Loucy (cell line): ENCODE data around the gene NFATC1.

ENCODE experiments used
- H2AFZ ChIP-seq: fragments of 200-600 bp; sonication (generic); 2 replicates; pipeline ENCODE4 v1.6.0; 2016; ENCODE audit warnings: antibody characterized with exemption, mild to moderate bottlenecking, low read length, moderate library complexity
- H3F3A ChIP-seq: fragments of 200-600 bp; 2 replicates; pipeline ENCODE4 v1.6.0; 2016; ENCODE audit warnings: antibody characterized with exemption, low read depth, mild to moderate bottlenecking
- H3K27me3 ChIP-seq: fragments of 200-600 bp; sonication (generic); 2 replicates; pipeline ENCODE4 v1.6.1; 2014; ENCODE audit warnings: low read length, mild to moderate bottlenecking; ENCODE audit not compliant: insufficient read depth, poor library complexity, severe bottlenecking
- H3K36me3 ChIP-seq: fragments of 200-600 bp; sonication (generic); 2 replicates; pipeline ENCODE4 v1.6.1; 2016; ENCODE audit warnings: low read length; ENCODE audit not compliant: insufficient read depth
- H3K4me1 ChIP-seq: fragments of 200-600 bp; sonication (generic); 2 replicates; pipeline ENCODE4 v1.5.1; 2014; ENCODE audit warnings: low read length, mild to moderate bottlenecking; ENCODE audit not compliant: insufficient read depth, poor library complexity, severe bottlenecking
- H3K4me2 ChIP-seq: fragments of 200-600 bp; sonication (generic); 2 replicates; pipeline ENCODE4 v1.6.0; 2014; ENCODE audit warnings: antibody characterized with exemption, low read length, low read depth, mild to moderate bottlenecking; ENCODE audit not compliant: poor library complexity, severe bottlenecking
- H3K4me3 ChIP-seq: fragments of 200-600 bp; sonication (generic); 2 replicates; pipeline ENCODE4 v1.5.1; 2014; ENCODE audit warnings: low read length, mild to moderate bottlenecking, mixed read lengths; ENCODE audit not compliant: poor library complexity, severe bottlenecking
- H3K79me2 ChIP-seq: fragments of 200-600 bp; sonication (generic); 2 replicates; pipeline ENCODE4 v1.6.1; 2014; ENCODE audit warnings: low read length; ENCODE audit not compliant: insufficient read depth
- H3K9ac ChIP-seq: fragments of 200-600 bp; sonication (generic); 2 replicates; pipeline ENCODE4 v1.6.0; 2014; ENCODE audit warnings: mild to moderate bottlenecking, low read depth, low read length, moderate library complexity; ENCODE audit not compliant: poor library complexity, severe bottlenecking
- H3K9me2 ChIP-seq: fragments of 200-600 bp; sonication (generic); replicated peaks from 2 replicates; pipeline ENCODE4 v1.6.1; 2016; ENCODE audit warnings: low read depth, low read length, mixed read lengths
- H3K9me3 ChIP-seq: fragments of 200-600 bp; sonication (generic); 2 replicates; pipeline ENCODE4 v1.6.1; 2014; ENCODE audit warnings: mild to moderate bottlenecking, antibody characterized with exemption, low read length, low read depth; ENCODE audit not compliant: insufficient read depth
- H4K20me1 ChIP-seq: fragments of 200-600 bp; sonication (generic); 2 replicates; pipeline ENCODE4 v1.6.0; 2014; ENCODE audit warnings: antibody characterized with exemption, low read length, mild to moderate bottlenecking; ENCODE audit not compliant: insufficient read depth, poor library complexity, severe bottlenecking
- EZH2phosphoT487 ChIP-seq: fragments of 200-600 bp; IDR thresholded peaks from 2 replicates; pipeline ENCODE4 v1.6.1; 2018; ENCODE audit warnings: antibody characterized with exemption, mild to moderate bottlenecking, moderate library complexity, borderline replicate concordance
- TF ChIP-seq, protein P1 (sequence below): fragments of 200-600 bp; sonication (generic); conservative IDR thresholded peaks from 2 replicates; pipeline ENCODE4 v1.5.1; 2014; ENCODE audit warnings: mild to moderate bottlenecking, antibody characterized with exemption, low read length

Gene NFATC1

DNA sequence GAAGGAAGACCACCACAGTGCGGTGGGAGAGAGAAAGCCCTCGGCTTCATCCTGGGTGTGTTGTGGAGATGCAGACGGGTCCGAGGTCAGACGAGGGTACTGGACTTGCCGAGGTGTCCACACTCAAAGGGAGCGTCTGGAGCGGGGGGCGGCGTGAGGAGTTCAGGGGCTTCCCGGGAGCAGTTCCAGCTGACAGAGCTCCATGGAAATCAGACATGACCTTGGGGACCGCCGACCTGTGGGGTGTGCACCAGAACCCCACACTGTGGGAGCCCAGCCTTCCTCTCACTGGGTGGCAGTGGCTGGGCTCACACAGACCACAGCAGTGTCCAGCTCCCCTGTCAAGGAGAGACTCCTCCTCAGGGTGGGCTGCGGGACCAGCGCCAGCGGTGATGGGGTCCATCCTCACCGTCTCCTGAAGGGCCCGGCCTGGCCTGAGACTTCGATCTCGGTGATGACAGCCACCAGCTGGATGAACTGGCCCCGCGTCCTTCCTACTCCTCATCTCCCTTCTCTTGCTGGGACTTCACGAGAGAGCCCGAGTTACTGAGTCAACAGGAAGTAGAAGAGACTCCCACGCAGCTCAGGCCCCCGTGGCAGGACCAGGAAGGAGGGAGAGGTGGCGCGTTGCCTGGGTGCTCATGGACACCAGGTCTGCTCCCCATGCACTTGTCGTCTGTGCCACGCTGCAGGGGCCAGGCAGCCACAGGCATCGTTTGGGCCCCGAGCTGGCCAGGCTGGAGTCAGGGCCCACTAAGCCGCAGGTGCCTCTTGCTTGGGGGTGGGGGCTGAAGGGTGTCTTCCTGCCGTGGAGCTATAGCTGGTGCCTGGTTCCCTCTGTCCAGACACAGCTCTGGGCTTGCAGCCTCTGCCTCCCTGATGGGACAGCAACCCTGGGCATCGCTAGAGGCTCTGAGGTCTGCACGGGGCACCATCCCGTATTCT is 182.0 kb downstream of the NFATC1 start:
- H3K9me2 ChIP-seq, result no peaks in the 10 kb centered on the region

DNA sequence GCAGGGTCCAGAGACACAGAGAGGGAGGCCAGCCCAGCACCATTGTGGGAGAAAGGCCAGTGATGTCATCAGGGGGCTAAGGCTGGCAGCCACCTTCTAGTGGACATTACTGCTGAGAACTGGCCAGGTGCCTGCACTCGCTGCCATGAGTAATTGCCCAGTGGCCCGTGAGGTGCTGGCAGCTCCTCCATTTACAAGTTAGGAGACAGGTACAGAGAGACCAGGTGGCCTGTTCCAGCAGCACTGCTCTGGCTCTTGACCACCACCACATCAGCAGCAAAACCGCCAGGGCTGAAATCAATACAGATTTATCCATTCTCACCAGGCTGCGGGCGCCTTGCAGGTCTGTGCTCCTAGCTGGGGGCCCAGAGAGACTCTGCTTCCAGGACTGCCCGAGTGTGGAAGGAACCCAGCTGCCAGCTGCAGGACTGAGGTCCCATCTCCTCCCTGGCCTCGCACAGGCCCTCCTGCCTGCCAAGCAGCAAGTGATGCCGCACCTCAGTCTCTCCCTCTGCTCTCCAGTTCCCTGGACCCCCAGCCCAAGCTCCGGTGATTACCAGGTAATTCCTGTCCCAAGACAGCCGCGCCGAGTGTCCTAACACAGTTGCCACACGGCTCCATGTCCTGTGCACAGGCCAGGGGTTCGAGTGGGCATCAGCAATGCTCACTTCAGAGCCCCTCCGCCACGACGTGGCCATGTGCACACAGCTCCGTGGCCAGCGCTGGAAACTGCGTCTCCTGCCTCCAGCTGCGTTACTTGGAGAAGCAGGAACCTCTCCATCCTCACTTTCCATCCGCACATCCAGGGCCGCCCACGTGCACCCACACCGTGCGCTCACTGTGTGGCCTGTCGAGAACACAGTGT is 182.9 kb downstream of the NFATC1 start:
- H3K4me2 ChIP-seq, result no peak overlapping the region
- H3F3A ChIP-seq, result no peaks in the 10 kb centered on the region
- H3K4me1 ChIP-seq, result no peaks in the 10 kb centered on the region
- H4K20me1 ChIP-seq, result no peaks in the 10 kb centered on the region
- H3K27me3 ChIP-seq, result no peaks in the 10 kb centered on the region
- H2AFZ ChIP-seq, result no peak overlapping the region
- no peaks in the 10 kb centered on the region for H3K9me2 ChIP-seq
- peaks cover 34% of the 10 kb centered on the region; the same call in 1 of the 2 replicates for H3K9me3 ChIP-seq
- no peaks in the 10 kb centered on the region for H3K79me2 ChIP-seq
- no peak overlapping the region for H3K4me3 ChIP-seq
- H3K36me3 ChIP-seq, result no peaks in the 10 kb centered on the region
- no peak overlapping the region for H3K9ac ChIP-seq
- TF ChIP-seq EZH2phosphoT487, result no peak
- TF ChIP-seq, protein P1, sequence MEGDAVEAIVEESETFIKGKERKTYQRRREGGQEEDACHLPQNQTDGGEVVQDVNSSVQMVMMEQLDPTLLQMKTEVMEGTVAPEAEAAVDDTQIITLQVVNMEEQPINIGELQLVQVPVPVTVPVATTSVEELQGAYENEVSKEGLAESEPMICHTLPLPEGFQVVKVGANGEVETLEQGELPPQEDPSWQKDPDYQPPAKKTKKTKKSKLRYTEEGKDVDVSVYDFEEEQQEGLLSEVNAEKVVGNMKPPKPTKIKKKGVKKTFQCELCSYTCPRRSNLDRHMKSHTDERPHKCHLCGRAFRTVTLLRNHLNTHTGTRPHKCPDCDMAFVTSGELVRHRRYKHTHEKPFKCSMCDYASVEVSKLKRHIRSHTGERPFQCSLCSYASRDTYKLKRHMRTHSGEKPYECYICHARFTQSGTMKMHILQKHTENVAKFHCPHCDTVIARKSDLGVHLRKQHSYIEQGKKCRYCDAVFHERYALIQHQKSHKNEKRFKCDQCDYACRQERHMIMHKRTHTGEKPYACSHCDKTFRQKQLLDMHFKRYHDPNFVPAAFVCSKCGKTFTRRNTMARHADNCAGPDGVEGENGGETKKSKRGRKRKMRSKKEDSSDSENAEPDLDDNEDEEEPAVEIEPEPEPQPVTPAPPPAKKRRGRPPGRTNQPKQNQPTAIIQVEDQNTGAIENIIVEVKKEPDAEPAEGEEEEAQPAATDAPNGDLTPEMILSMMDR, result no peak

More for the DNA sequence above, 182.0 kb downstream of the NFATC1 start:
- H3K4me1 ChIP-seq, result no peaks in the 10 kb centered on the region
- no peaks in the 10 kb centered on the region for H3K27me3 ChIP-seq
- no peak overlapping the region for H3K4me2 ChIP-seq
- no peak overlapping the region for H3K9ac ChIP-seq
- H3K4me3 ChIP-seq, result no peak overlapping the region
- no peak for TF ChIP-seq EZH2phosphoT487
- TF ChIP-seq, protein P1, result no peak
- H3K36me3 ChIP-seq, result no peaks in the 10 kb centered on the region
- H3K79me2 ChIP-seq, result no peaks in the 10 kb centered on the region
- H3K9me3 ChIP-seq, result peaks cover 42% of the 10 kb centered on the region; the same call in 1 of the 2 replicates
- H2AFZ ChIP-seq, result no peak overlapping the region
- no peaks in the 10 kb centered on the region for H4K20me1 ChIP-seq
- H3F3A ChIP-seq, result no peaks in the 10 kb centered on the region
